Transverse colon (tissue), 4 donors: Measurements from ENCODE around the gene DCP1A. TPM values are rescaled to one million over a fixed set of nuclear protein-coding genes. Genes with fewer than 3 reads are reported as not detected.
"Not testable (repeated sequence)": the region's sequence is repeated elsewhere in the genome, so short reads cannot be mapped to it uniquely, and the experiment has no call there.

Experiments
- DNase-seq: peaks from one replicate; pipeline ENCODE4 v3.0.0-alpha.2; 2019
- H3K27ac ChIP-seq, 4 donors: fragments of 200-600 bp; sonication (generic); 2 replicates each; pipeline ENCODE4 v1.5.1; 2016 to 2018; ENCODE audit warnings: inconsistent platforms in 4 of 4
- H3K27me3 ChIP-seq: fragments of 200-600 bp; sonication (generic); 2 replicates; pipeline ENCODE4 v1.5.1; 2017; ENCODE audit warnings: inconsistent platforms
- H3K36me3 ChIP-seq, 4 donors: fragments of 200-600 bp; sonication (generic); 2 replicates each; pipeline ENCODE4 v1.5.1; 2017 to 2019; ENCODE audit warnings: inconsistent platforms in 4 of 4
- H3K4me1 ChIP-seq, 4 donors: fragments of 200-600 bp; sonication (generic); 2 replicates each; pipeline ENCODE4 v1.5.1; 2017 to 2020; ENCODE audit warnings: inconsistent platforms in 4 of 4
- H3K4me3 ChIP-seq, 4 donors: fragments of 200-600 bp; sonication (generic); 1 replicate in 1 of 4; 2 replicates in 3 of 4; pipeline versions ENCODE4 v1.5.1 to v1.6.1; 2017 to 2019; ENCODE audit warnings: inconsistent platforms in 4 of 4
- H3K9me3 ChIP-seq, 2 donors: fragments of 200-600 bp; sonication (generic); 2 replicates each; pipeline ENCODE4 v1.5.1; 2017 to 2019; ENCODE audit warnings: inconsistent platforms in 2 of 2
- CTCF ChIP-seq, 5 experiments: fragments of 200-600 bp in 3 of 5; fragments of 450-650 bp in 2 of 5; sonication (generic) in 3 of 5; IDR thresholded peaks; 1 replicate in 2 of 5; 2 replicates in 3 of 5; pipeline ENCODE4 v1.5.1; 2016 to 2017; ENCODE audit warnings: antibody characterized with exemption in 5 of 5, inconsistent platforms in 3 of 5, mild to moderate bottlenecking in 2 of 5, moderate library complexity in 1 of 5
- EP300 ChIP-seq: sonication (generic); formaldehyde crosslinking; IDR thresholded peaks from one replicate; pipeline ENCODE4 v1.6.1; 2017; ENCODE audit warnings: antibody characterized with exemption, low read depth
- POLR2A ChIP-seq: fragments of 450-650 bp; IDR thresholded peaks from one replicate; pipeline ENCODE4 v1.6.1; 2016; ENCODE audit warnings: antibody characterized with exemption, mild to moderate bottlenecking, moderate library complexity
- POLR2AphosphoS5 ChIP-seq, 3 donors: sonication (generic); formaldehyde crosslinking; IDR thresholded peaks; one replicate each; pipeline ENCODE4 v1.6.1; 2016; ENCODE audit warnings: antibody characterized with exemption in 3 of 3
- WGBS, 2 donors: methylation state at CpG; one replicate each; pipeline ENCODE4 v1.1.5; 2018; ENCODE audit warnings: low coverage in 1 of 2; 5-methylcytosine and 5-hydroxymethylcytosine counted together
- in situ Hi-C, 4 donors: fragments of 200-750 bp; cut with MboI; loops; one replicate each; pipeline versions ENCODE4 v1.15.0 to v1.15.1; 2017; ENCODE audit warnings: low sequenced_read_pairs in 3 of 4, low pct_ligation_motif_present in 1 of 4, low pct_unique_long_range_greater_than_20kb in 1 of 4
- intact Hi-C: fragments of 100-400 bp; cut with DNase I; formaldehyde crosslinking; loops from one replicate; pipeline ENCODE4 v1.15.1; 2023; ENCODE audit warnings: low total_unique reads
- total RNA-seq, 4 donors: library from RNA; depleted of rRNA; stranded (reverse); fragments of >200 nt; gene quantifications; one replicate each; pipeline ENCODE4 v1.1.0, GENCODE V29; 2016

Gene DCP1A
- total RNA-seq, 4 donors from 2014 or later = 11.6 to 22.4 (median 17.2) TPM

DNA sequence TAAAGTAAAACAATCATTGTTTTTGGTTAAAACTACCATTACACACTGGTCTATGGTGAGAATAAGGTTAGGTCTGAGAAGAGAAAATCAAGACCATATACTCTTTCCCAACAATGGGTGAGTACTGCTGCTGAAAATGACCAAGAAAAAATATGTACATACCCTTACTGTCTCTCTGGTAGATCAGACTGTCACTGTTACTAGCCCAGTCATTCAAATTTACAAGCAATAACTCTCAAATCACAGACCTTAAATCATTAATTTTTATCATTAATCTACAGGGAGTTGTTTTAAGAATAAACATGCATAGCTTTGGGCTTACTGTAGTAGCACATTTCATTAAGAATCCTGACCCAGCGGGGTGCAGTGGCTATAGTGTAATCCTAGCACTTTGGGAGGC, 17.4 kb downstream of the DCP1A start:
- no peak overlapping the region for H3K27ac ChIP-seq
- in situ Hi-C loops (loop anchor here in 1 of 4 donors (25.0 kb wide), 1 partner anchor 557 kb away; the partner anchor contains the start of genes ACTR8 and SELENOK), intact Hi-C loops (no loop called here)
- 93 to 100% methylated on average over 1 of the region's 1 CpG for WGBS, 2 donors
- no peaks in the 10 kb centered on the region for H3K9me3 ChIP-seq
- H3K4me3 ChIP-seq = no peak overlapping the region
- peaks cover 0 to 29% (median 4%) of the 10 kb centered on the region in 4 donors for H3K36me3 ChIP-seq
- H3K27me3 ChIP-seq = no peaks in the 10 kb centered on the region
- peaks cover 0 to 9% (median 0%) of the 10 kb centered on the region in 4 donors for H3K4me1 ChIP-seq
- no peak for DNase-seq
- TF ChIP-seq POLR2A (no peak), POLR2AphosphoS5 (IDR thresholded peaks at IDR 0.05) (no peak)

DNA sequence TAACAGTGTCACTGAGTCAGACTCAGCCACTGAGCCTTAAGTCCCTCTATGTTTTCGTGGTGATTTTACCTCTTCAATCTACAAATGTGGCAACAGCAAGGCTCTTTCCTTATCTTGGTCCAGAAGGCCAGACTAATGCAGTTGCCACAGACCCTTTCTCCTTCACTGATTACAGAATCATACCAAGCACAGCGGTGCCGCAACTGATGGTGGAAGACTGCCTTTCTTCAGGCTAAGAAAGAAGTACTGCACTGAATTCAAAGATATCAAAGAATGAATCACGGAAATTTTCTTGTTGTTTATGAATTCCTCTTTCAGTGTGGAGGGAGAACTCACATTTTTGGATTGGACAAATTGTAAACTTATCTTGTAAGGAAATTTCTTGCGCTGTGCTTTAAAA, 18.6 kb downstream of the DCP1A start:
- TF ChIP-seq EP300 (no peak), CTCF (IDR thresholded peaks at IDR 0.05) (no peak), POLR2A (no peak), POLR2AphosphoS5 (IDR thresholded peaks at IDR 0.05) (no peak)
- Histone ChIP-seq H3K4me3 (no peak overlapping the region), H3K4me1 (peaks cover 6 to 16% (median 8%) of the 10 kb centered on the region in 4 donors), H3K36me3 (peaks cover 0 to 23% (median 4%) of the 10 kb centered on the region in 4 donors), H3K9me3 (no peaks in the 10 kb centered on the region), H3K27me3 (no peaks in the 10 kb centered on the region), H3K27ac (peak overlapping the region in 1 of 4 donors; percentile 16)
- WGBS, 2 donors = 86 to 88% methylated on average over 5 of the region's 5 CpGs
- in situ Hi-C loops (loop anchor here in 1 of 4 donors (25.0 kb wide), 1 partner anchor 559 kb away; the partner anchor contains the start of genes ACTR8 and SELENOK), intact Hi-C loops (no loop called here)
- no peak for DNase-seq

- H3K9me3 ChIP-seq, H3K27ac ChIP-seq, H3K4me3 ChIP-seq, H3K27me3 ChIP-seq, DNase-seq, intact Hi-C loops: not testable (repeated sequence)
- in situ Hi-C loops = loop anchor here in 1 of 4 donors (25.0 kb wide), 1 partner anchor 559 kb away; the partner anchor contains the start of genes ACTR8 and SELENOK
- WGBS, 2 donors = 67 to 73% methylated on average over 6 of the region's 6 CpGs
- Histone ChIP-seq H3K4me1 (peaks cover 6 to 16% (median 10%) of the 10 kb centered on the region in 4 donors), H3K36me3 (peaks cover 0 to 18% (median 2%) of the 10 kb centered on the region in 4 donors)
These were observed 19.4 kb downstream of the DCP1A start for GRCh38 chr3:53327986-53328385.

- H3K4me3 ChIP-seq = no peak overlapping the region
- no peaks in the 10 kb centered on the region for H3K27me3 ChIP-seq
- intact Hi-C loops (no loop called here), in situ Hi-C loops (no loop called here)
- DNase-seq = no peak
- H3K9me3 ChIP-seq = no peaks in the 10 kb centered on the region
- no peak overlapping the region for H3K27ac ChIP-seq
- no peak for TF ChIP-seq POLR2A
- no peak for TF ChIP-seq POLR2AphosphoS5 (IDR thresholded peaks at IDR 0.05)
- TF ChIP-seq CTCF (IDR thresholded peaks at IDR 0.05) = no peak
- no peak for TF ChIP-seq EP300
- H3K4me1 ChIP-seq = peaks cover 6 to 12% (median 10%) of the 10 kb centered on the region in 4 donors
- H3K36me3 ChIP-seq = peaks cover 0 to 7% (median under 1%) of the 10 kb centered on the region in 4 donors
- WGBS, 2 donors = 49 to 50% methylated on average over 1 to 5 of the region's 5 CpGs
These were observed 23.2 kb downstream of the DCP1A start for GRCh38 chr3:53324105-53324504.

- WGBS, 2 donors = 92 to 94% methylated on average over 2 to 5 of the region's 5 CpGs
- DNase-seq = no peak
- Histone ChIP-seq H3K27ac (no peak overlapping the region), H3K9me3 (no peaks in the 10 kb centered on the region), H3K36me3 (peaks cover 0 to 21% (median 2%) of the 10 kb centered on the region in 4 donors), H3K27me3 (no peaks in the 10 kb centered on the region), H3K4me1 (peaks cover 6 to 12% (median 9%) of the 10 kb centered on the region in 4 donors), H3K4me3 (no peak overlapping the region)
- intact Hi-C loops (no loop called here), in situ Hi-C loops (no loop called here)
- TF ChIP-seq CTCF (IDR thresholded peaks at IDR 0.05) = no peak
- TF ChIP-seq POLR2AphosphoS5 (IDR thresholded peaks at IDR 0.05) = no peak
- no peak for TF ChIP-seq POLR2A
- TF ChIP-seq EP300 = no peak
These were observed 26.6 kb downstream of the DCP1A start for GRCh38 chr3:53320697-53321096.
